Measurements from ENCODE around the gene SRGAP1.
"Not testable (repeated sequence)": the region's sequence is repeated elsewhere in the genome, so short reads cannot be mapped to it uniquely, and the experiment has no call there.

Gene SRGAP1

DNA sequence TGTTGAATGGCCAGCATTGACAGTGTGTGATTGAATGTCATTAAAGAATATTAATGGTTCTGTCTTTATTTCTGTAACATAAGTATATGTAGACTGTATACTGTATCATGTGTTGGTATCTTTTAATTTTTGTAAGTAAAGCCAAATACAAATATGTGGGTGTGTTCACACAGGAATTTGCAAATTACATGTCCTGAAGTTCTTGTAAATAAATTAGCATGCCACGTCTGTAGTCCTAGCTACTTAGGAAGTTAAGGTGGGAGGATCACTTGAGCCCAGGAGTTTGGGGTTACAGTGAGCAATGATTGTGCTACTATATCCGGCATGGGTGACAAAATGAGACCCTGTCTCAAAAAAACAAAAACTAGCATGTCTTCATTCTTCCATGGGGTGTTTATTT lies 278.5 kb downstream of the SRGAP1 start:
- no peak for DNase-seq (ENCODE audit: low spot score)

GRCh38 chr12:64123448-64123847 lies 278.9 kb downstream of the SRGAP1 start:
- DNase-seq (ENCODE audit: low spot score), result no peak

DNA sequence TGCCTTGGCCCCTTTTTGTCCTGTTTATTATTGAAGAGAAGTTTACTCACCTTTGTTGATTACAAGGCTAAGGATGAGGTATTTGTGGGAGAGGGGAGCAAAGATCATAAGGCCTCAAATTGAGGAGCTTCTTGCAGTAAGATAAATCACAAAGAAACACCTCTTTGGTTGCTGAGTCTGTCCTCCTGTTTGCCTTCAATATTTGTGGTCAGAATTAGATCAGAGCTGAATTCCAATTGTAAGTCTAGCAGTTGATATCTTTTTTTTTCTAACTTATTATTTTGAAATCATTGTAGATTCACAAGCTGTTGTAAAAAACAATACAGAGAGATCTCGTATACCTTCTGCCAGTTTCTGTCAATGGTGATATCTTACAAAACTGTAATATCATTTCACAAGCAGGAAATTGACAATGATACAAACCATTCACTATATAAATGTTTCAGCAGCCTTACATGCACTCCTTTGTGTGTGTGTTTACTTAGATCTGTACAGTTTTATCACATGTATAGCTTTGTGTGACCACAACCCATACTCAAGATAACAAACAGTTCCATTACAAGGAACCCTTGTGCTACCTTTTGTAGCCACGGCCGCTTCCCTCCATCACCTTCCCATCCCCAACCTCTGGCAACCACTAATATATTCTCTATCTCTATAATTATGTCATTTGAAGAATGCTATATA lies 280.2 kb downstream of the SRGAP1 start:
- no peak for DNase-seq (ENCODE audit: low spot score)

DNA sequence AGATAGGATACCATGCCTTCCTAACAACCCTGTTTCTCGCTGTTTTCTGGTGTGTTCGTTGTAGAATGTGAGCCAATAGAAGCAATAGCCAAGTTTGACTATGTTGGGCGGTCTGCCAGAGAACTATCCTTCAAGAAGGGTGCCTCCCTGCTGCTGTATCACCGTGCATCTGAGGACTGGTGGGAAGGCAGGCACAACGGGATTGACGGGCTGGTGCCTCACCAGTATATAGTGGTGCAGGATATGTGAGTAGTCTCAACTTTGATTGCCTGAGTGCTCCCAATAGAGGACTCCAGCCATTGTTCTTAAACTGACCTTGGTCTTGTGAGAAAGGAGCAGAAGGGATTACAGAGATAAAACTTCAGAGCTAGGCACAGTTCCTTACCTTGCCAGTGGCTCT lies 281.4 kb downstream of the SRGAP1 start:
- no peak for DNase-seq (ENCODE audit: low spot score)

DNA sequence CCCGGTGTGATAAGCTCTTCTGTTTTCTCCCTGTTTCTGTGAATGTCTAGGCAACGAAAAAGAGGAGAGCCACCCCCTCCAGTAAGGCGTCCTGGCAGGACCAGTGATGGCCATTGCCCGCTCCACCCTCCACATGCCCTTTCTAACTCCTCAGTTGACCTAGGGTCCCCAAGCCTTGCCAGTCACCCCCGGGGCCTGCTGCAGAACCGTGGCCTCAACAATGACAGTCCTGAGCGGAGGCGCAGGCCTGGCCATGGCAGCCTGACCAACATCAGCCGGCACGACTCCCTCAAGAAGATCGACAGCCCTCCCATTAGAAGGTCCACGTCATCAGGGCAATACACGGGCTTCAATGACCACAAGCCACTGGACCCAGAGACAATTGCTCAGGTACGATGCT lies 283.3 kb downstream of the SRGAP1 start:
- DNase-seq (ENCODE audit: low spot score), result no peak

DNA sequence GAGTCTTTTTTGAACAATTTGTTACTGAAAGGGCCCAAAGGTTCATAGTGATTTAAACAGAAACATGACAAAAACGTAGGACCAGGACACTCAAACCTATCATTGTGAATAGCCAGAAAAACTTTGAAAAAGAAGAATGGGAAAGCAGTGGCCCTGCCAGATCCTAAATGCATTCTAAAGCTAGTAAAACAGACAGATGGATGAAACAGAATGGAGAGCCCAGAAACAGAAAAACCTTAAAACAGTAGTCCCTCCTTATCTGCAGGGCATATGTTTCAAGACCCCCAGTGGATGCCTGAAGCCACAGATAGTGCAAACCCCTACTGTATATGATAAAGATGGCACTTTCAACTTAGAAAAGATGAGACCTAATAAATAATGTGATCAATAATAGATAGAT lies 283.9 kb downstream of the SRGAP1 start:
- no peak for DNase-seq (ENCODE audit: low spot score)

GRCh38 chr12:64130476-64130875 lies 286.0 kb downstream of the SRGAP1 start:
- not testable (repeated sequence) for DNase-seq (ENCODE audit: low spot score)

- DNase-seq (ENCODE audit: low spot score), result not testable (repeated sequence)
These were observed 287.0 kb downstream of the SRGAP1 start for GRCh38 chr12:64131456-64131855.

- not testable (repeated sequence) for DNase-seq (ENCODE audit: low spot score)
These were observed 288.2 kb downstream of the SRGAP1 start for GRCh38 chr12:64132672-64133071.

GRCh38 chr12:64137117-64137516 lies 292.6 kb downstream of the SRGAP1 start:
- no peak for DNase-seq (ENCODE audit: low spot score)

- no peak for DNase-seq (ENCODE audit: low spot score)
These were observed 294.5 kb downstream of the SRGAP1 start for GRCh38 chr12:64139021-64139420.

DNA sequence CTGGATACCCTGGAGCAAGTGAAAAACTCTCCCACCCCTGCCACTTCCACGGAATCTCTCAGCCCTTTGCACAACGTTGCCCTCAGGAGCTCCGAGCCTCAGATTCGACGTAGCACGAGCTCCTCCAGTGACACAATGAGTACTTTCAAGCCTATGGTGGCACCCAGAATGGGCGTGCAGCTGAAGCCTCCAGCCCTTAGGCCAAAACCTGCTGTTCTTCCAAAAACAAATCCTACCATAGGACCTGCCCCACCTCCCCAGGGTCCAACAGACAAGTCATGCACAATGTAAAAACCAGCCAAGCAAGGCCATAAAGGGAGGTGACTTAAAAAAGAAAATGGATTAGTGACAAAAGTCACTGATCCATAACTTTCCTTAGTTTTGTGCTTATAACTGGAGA lies 297.9 kb downstream of the SRGAP1 start:
- DNase-seq (ENCODE audit: low spot score), result no peak

GRCh38 chr12:64142784-64143183 lies 298.3 kb downstream of the SRGAP1 start:
- no peak for DNase-seq (ENCODE audit: low spot score)

DNA sequence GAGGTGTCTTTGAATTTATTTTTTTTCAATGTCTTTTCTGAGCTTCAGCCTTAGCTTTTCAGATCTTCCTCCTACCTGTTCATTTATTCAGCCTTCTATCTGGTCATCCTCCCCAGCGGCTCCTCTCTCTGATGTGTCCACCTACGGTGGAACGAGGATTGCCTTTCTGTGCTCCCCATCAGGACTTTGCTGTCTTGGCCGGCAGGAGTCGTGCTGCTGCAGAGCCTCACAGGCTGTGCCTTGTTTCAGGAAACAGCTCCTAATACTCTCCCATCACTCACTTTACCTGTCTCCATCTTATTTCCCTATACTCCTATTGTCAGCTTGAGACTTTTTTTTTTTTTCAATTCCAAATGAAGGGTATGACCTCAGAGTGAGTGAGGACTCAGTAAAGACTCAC lies 300.7 kb downstream of the SRGAP1 start:
- no peak for DNase-seq (ENCODE audit: low spot score)

- DNase-seq (ENCODE audit: low spot score), result no peak
These were observed 302.6 kb downstream of the SRGAP1 start for GRCh38 chr12:64147011-64147631.

DNA sequence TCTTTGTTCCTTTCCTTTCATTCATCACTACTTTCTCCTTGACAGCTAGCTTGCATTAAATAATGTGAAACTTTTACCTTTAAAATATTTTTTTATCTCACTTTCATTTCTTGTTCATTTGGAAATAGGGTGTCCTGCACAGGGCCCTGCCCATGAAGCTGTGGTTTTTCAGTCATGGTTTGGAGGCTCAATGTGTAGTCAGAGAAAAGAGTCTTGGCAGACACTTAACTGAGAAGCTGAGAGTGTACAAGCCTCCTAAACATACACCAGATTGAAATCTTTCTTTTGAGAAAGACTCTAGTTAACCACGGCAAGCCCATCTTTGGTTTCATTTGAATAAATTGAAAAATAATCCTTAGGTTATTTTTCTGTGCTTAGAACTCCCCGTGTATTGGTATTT lies 303.4 kb downstream of the SRGAP1 start:
- DNase-seq (ENCODE audit: low spot score), result no peak

DNA sequence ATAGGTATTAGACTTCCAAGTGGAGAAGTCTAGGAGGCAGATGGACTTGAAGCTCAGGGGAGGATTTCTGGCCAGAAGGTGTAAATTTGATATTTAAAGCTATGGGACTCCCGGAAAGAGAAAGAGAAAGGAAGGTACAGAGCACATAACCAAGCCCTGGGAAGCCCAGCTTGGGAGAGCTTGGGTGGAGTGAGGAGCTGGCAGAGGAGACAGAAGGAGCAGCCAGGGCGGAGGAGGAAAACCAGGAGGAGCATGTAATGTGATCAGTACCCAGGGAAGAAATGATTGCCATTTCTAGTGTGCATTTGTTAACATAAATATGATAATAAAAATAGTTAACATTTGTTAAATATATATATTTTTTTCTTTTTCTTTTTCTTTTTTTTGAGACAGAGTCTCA lies 310.2 kb downstream of the SRGAP1 start:
- no peak for DNase-seq (ENCODE audit: low spot score)

DNA sequence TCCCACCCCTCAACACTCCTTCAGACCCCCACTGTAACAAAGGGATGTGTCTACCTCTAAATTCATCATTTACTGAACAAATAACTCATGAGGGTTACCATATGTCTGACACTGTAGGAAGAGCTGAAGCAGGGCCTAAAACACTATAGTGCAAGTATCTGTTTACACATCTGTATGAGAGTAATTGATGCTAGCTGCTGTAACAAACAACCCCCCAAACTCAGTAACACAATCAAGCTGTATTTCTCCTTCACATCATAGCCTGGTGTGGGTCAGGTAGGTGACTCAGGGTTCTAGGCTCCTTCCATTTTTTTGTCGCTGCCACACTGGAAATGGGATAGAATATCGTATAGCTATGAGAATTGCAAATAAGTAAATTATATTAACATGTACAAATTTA lies 312.6 kb downstream of the SRGAP1 start:
- DNase-seq (ENCODE audit: low spot score), result no peak

GRCh38 chr12:64160021-64160710 lies 315.7 kb downstream of the SRGAP1 start:
- no peak for DNase-seq (ENCODE audit: low spot score)

DNA sequence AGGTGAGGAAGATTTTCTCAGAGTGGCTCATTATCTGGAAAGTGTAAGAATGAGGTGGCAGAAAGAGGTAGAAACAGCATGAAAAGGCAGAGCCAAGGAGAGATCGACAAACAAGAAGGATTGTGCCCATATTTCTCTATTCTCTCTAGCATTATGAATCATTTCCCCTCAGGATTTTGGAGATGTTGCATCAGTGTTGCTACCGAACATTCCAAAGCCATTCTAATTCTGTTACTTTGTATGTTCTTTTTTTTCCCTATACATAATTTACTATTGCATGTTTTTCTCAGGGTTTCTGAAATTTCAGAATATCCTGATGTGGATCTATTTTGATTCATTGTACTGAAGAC lies 316.2 kb downstream of the SRGAP1 start:
- no peak for DNase-seq (ENCODE audit: low spot score)

DNA sequence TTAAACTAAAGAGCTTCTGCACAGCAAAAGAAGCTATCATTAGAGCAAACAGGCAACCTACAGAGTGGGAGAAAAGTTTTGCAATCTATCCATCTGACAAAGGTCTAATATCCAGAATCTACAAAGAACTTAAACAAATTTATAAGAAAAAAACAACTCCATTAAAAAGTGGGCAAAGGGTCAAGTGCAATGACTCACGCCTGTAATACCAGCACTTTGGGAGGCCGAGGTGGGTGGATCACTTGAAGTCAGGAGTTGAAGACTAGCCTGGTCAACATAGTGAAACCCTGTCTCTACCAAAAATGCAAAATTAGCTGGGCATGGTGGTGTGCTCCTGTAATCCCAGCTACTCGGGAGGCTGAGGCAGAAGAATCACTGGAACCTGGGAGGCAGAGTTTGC lies 322.1 kb downstream of the SRGAP1 start:
- not testable (repeated sequence) for DNase-seq (ENCODE audit: low spot score)

GRCh38 chr12:64167041-64167440 lies 322.5 kb downstream of the SRGAP1 start:
- DNase-seq (ENCODE audit: low spot score), result not testable (repeated sequence)

- no peak for DNase-seq (ENCODE audit: low spot score)
These were observed 325.5 kb downstream of the SRGAP1 start for GRCh38 chr12:64170024-64170423.

- no peak for DNase-seq (ENCODE audit: low spot score)
These were observed 326.2 kb downstream of the SRGAP1 start for GRCh38 chr12:64170730-64171129.
